ENCODE measurements around the gene XYLT1.
"Not testable (repeated sequence)": the region's sequence is repeated elsewhere in the genome, so short reads cannot be mapped to it uniquely, and the experiment has no call there.

DNA sequence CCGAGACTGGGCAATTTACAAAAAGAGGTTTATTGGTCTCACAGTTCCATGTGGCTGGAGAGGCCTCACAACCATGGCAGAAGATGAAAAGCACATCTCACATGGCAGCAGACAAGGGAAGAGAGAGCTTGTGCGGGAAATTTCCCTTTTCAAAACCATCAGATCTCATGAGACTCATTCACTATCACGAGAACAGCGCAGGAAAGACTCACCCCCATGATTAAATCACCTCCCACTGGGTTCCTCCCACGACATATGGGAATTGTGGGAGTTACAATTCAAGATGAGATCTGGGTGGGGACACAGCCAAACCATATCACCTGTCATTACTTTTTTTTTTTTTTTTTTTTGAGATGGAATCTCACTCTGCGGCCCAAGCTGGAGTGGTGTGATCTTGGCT is 60.4 kb downstream of the XYLT1 start:
- TF ChIP-seq, protein P1, sequence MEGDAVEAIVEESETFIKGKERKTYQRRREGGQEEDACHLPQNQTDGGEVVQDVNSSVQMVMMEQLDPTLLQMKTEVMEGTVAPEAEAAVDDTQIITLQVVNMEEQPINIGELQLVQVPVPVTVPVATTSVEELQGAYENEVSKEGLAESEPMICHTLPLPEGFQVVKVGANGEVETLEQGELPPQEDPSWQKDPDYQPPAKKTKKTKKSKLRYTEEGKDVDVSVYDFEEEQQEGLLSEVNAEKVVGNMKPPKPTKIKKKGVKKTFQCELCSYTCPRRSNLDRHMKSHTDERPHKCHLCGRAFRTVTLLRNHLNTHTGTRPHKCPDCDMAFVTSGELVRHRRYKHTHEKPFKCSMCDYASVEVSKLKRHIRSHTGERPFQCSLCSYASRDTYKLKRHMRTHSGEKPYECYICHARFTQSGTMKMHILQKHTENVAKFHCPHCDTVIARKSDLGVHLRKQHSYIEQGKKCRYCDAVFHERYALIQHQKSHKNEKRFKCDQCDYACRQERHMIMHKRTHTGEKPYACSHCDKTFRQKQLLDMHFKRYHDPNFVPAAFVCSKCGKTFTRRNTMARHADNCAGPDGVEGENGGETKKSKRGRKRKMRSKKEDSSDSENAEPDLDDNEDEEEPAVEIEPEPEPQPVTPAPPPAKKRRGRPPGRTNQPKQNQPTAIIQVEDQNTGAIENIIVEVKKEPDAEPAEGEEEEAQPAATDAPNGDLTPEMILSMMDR (IDR thresholded peaks at IDR 0.05; ENCODE audit: low read depth, low read length) = not testable (repeated sequence)
- not testable (repeated sequence) for TF ChIP-seq EZH2phosphoT487 (IDR thresholded peaks at IDR 0.05; ENCODE audit: low read depth)

All from OCI-LY3 (cell line).